Heart left ventricle (tissue), 16 donors: ENCODE results near the gene TAF4. TPM values are rescaled to one million over a fixed set of nuclear protein-coding genes. Genes with fewer than 3 reads are reported as not detected.
A peak's percentile ranks its signal among the peaks of the same experiment; 100 is the strongest.

Experiments
- ATAC-seq, 4 donors: fragments of 200-7000 bp; cut with Tn5 transposase; one replicate each; pipeline ENCODE4 v1.9.1; 2020 to 2022; ENCODE audit warnings: moderate library complexity in 4 of 4, mild to moderate bottlenecking in 3 of 4, moderate number of reproducible peaks in 1 of 4
- DNase-seq, 5 donors: peaks; one replicate each; pipeline ENCODE4 v3.0.0-alpha.2; 2020
- H3K27ac ChIP-seq, 12 donors: fragments of 200-600 bp; sonication (generic) in 4 of 12; one replicate each; pipeline versions ENCODE4 v1.5.0 to v1.8.0; 2016 to 2022; ENCODE audit warnings: mild to moderate bottlenecking in 2 of 12
- H3K27me3 ChIP-seq, 9 donors: fragments of 200-600 bp; sonication (generic) in 2 of 9; one replicate each; pipeline versions ENCODE4 v1.5.1 to v1.8.0; 2016 to 2022; ENCODE audit warnings: mild to moderate bottlenecking in 3 of 9
- H3K36me3 ChIP-seq, 9 donors: fragments of 200-600 bp; sonication (generic) in 2 of 9; one replicate each; pipeline versions ENCODE4 v1.5.0 to v1.8.0; 2018 to 2022; ENCODE audit warnings: mild to moderate bottlenecking in 2 of 9
- H3K4me1 ChIP-seq, 12 donors: fragments of 200-600 bp; sonication (generic) in 4 of 12; one replicate each; pipeline versions ENCODE4 v1.5.0 to v1.8.0; 2016 to 2022; ENCODE audit warnings: mild to moderate bottlenecking in 3 of 12
- H3K4me3 ChIP-seq, 12 donors: fragments of 200-600 bp; sonication (generic) in 4 of 12; one replicate each; pipeline versions ENCODE4 v1.5.0 to v1.8.0; 2017 to 2022; ENCODE audit warnings: mild to moderate bottlenecking in 9 of 12, moderate library complexity in 4 of 12
- H3K9me3 ChIP-seq, 12 donors: fragments of 200-600 bp; sonication (generic) in 4 of 12; one replicate each; pipeline versions ENCODE4 v1.5.0 to v1.8.0; 2016 to 2022; ENCODE audit warnings: mild to moderate bottlenecking in 1 of 12
- POLR2A ChIP-seq, 2 donors: fragments of 450-650 bp; IDR thresholded peaks; one replicate each; pipeline ENCODE4 v1.6.1; 2017; ENCODE audit warnings: antibody characterized with exemption in 2 of 2, mild to moderate bottlenecking in 2 of 2, moderate library complexity in 2 of 2
- WGBS, 4 donors: extraction: QIAGEN DNeasy Blood & Tissue Kit in 2 of 4; methylation state at CpG; one replicate each; pipeline versions ENCODE4 v1.1.5 to v1.1.7; 2013 to 2018; 5-methylcytosine and 5-hydroxymethylcytosine counted together
- intact Hi-C, 10 donors: fragments of 100-400 bp; cut with DNase I; formaldehyde crosslinking; loops; one replicate each; pipeline versions ENCODE4 v1.11.1 to v1.14.2; 2022
- polyA plus RNA-seq, 2 donors: library from polyadenylated mRNA; stranded (reverse); fragments of 200-250 nt; gene quantifications; one replicate each; pipeline ENCODE4 v1.2.3, GENCODE V29; 2013
- total RNA-seq, 9 donors: library from RNA; depleted of rRNA in 2 of 9; stranded (reverse); fragments of >200 nt in 2 of 9; fragmentation: NEBNext Ultra II Directional in 3 of 9; extraction: Animal tissue kit (Norgen Biotek cat#: 25700) in 3 of 9; gene quantifications; one replicate each; pipeline versions ENCODE4 v1.1.0 to v1.2.4, GENCODE V29; 2016 to 2023
- TF ChIP-seq, protein P1 (sequence below), 12 donors: fragments of 200-600 bp; sonication (generic) in 4 of 12; IDR thresholded peaks; one replicate each; pipeline versions ENCODE4 v1.5.0 to v1.8.0; 2018 to 2022; ENCODE audit warnings: antibody characterized with exemption in 12 of 12, mild to moderate bottlenecking in 5 of 12
- donor health status: ischemic (EF 13 %, LVEDD 7.1; RV severe dilation, severe dysfunction).
- donor health status: healthy with polysubstance abuse.
- donor health status: DM: no; HTN: yes; CAD: no.
- donor health status: DM: no; HTN: no; CAD: no.
- donor health status: ischemic (EF 25% LVEDD 6.9; RV normal size, moderate dysfunction).
- donor health status: ischemic (EF 25% LVEDD 5.7; RV mildly dilated, moderate dysfunction).
- donor health status: healthy.
- donor health status: DM: yes; HTN: yes; CAD: no.
- donor health status: ischemic (EF 35%, LVEDD 5.7; RV mildly dilated, moderate dysfunction).
- donor health status: nonischemic (EF 11% LVEDD 7.7; RV severe dilation, severe dysfunction).
- donor health status: DM: yes; HTN: yes; CAD: no.
- donor health status: PGD.
- donor health status: ischemic (EF 29% LVEDD 5.4; RV normal size, mild dysfunction).
- donor health status: nonischemic (EF 23%, LVEDD 6.1; RV moderate dilation, normal function).

TAF4 gene
- total and polyA plus RNA-seq, 11 donors: 4.5 to 37.7 (median 10.7) TPM

DNA sequence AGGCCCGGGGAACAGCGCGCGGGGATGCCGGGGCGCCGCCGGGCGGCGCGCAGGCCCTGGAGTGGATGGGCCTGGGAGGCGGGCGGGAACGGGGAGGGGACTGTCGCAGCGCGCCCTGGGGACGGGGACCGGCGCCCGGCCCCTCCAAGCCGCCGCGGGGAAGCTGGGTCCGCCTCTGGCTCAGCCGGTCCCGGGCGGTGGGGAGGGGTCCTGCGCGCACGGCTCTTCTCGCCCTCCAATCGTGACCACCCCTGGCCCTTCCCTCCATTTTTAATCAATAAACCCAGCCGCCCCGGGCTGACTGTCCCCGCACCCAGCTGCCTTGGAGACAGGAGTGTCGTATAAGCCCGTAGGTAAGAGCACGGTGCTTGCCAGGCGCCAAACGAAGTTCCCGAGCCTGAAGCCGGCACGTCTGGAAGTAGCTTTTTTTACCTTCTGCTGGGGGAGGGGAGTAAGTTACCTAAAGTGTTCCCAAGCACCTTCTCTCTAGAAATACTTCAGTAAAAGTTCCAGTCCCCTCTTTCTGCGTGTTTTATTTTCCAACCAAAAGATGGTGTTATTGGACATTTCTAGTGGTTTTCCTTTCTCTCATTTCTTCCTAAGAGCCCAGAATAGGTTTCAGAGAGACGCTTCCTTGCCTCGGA lies 780 bp upstream of the TAF4 start:
- ATAC-seq (peak in 3 of 4 donors; percentile 42 to 49 (median 46)), DNase-seq (peak in 4 of 5 donors; percentile 50 to 80 (median 61))
- no peaks in the 10 kb centered on the region for H3K27me3 ChIP-seq
- TF ChIP-seq POLR2A (IDR thresholded peaks at IDR 0.05): no peak
- TF ChIP-seq, protein P1, sequence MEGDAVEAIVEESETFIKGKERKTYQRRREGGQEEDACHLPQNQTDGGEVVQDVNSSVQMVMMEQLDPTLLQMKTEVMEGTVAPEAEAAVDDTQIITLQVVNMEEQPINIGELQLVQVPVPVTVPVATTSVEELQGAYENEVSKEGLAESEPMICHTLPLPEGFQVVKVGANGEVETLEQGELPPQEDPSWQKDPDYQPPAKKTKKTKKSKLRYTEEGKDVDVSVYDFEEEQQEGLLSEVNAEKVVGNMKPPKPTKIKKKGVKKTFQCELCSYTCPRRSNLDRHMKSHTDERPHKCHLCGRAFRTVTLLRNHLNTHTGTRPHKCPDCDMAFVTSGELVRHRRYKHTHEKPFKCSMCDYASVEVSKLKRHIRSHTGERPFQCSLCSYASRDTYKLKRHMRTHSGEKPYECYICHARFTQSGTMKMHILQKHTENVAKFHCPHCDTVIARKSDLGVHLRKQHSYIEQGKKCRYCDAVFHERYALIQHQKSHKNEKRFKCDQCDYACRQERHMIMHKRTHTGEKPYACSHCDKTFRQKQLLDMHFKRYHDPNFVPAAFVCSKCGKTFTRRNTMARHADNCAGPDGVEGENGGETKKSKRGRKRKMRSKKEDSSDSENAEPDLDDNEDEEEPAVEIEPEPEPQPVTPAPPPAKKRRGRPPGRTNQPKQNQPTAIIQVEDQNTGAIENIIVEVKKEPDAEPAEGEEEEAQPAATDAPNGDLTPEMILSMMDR (IDR thresholded peaks at IDR 0.05): no peak
- intact Hi-C loops: loop anchor here (1.0 to 5.0 kb wide), 7 partner anchors 51 to 76 kb away; partner anchors contain the start of genes PSMA7 (in 4 of the 10), SS18L1 (in 4 of the 10) and LSM14B (in 2 of the 10)
- no peaks in the 10 kb centered on the region for H3K36me3 ChIP-seq
- peak overlapping the region; percentile 74 to 94 (median 89) for H3K27ac ChIP-seq
- 0 to 1% (median 1%) methylated on average over 14 to 47 of the region's 47 CpGs for WGBS, 4 donors
- peak overlapping the region; percentile 60 to 87 (median 70) for H3K4me3 ChIP-seq
- H3K9me3 ChIP-seq: no peaks in the 10 kb centered on the region
- peaks cover 2 to 41% (median 30%) of the 10 kb centered on the region in 12 donors for H3K4me1 ChIP-seq

DNA sequence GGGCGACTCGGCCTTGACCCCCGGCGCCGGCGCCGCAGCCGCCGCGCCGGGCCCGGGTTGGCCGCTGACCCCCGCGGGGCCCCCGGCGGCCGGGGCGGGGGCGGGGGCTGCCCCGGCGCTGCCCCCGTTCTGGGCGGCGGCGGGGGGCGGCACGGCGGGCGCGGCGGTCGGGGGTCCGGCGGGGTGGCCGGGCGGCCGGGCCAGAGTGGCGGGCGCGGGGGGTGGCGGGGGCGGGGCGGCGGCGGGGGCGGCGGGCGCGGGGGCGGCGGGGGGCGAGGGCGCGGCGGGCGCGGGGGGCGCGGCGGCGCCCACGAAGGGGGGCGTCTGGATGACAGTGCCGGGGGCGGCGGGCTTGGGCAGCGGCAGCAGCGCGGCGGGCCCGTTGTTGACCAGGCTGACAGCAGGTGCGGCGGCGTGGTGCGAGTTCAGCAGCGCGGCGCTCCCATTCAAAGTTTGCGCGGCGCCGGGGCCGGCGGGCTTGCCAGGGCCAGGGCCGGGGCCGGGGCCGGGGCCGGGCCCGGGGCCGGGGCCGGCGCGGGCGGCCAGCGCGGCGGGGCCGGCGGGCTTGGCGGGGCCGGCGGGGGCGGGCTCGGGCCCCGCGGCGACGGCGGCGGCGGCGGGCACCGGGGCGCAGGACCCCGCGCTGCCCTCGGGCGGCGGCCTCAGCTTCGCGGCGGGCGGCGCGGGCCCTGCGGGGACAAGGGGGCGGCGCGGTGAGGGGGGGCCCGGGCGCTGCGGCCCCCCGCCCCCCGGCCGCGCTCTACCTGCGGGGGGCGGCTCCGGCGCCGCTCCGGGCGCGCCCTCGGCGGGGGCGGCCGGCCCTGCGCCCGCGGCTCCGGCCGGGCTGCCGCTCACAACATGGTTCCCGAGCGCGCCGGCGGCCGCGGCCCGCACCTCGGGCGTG lies 659 bp downstream of the TAF4 start:
- DNase-seq: no peak
- intact Hi-C loops: loop anchor here in 9 of 10 donors (5.0 kb wide), 7 partner anchors 38 to 77 kb away; partner anchors contain the start of genes PSMA7 (in 5 of the 9), SS18L1 (in 5 of the 9) and LSM14B (in 2 of the 9)
- no peaks in the 10 kb centered on the region for H3K9me3 ChIP-seq
- H3K27ac ChIP-seq: peak overlapping the region in 8 of 12 donors; percentile 55 to 87 (median 74)
- no peak for TF ChIP-seq POLR2A (IDR thresholded peaks at IDR 0.05)
- TF ChIP-seq, protein P1 (IDR thresholded peaks at IDR 0.05): no peak
- H3K4me3 ChIP-seq: peak overlapping the region in 11 of 12 donors; percentile 28 to 86 (median 62)
- ATAC-seq: peak in 2 of 4 donors; percentile 13 to 15
- WGBS, 4 donors: 0 to 2% (median 1%) methylated on average over 9 to 157 of the region's 165 CpGs
- no peaks in the 10 kb centered on the region for H3K36me3 ChIP-seq
- H3K27me3 ChIP-seq: no peaks in the 10 kb centered on the region
- peaks cover 2 to 43% (median 30%) of the 10 kb centered on the region in 12 donors for H3K4me1 ChIP-seq

DNA sequence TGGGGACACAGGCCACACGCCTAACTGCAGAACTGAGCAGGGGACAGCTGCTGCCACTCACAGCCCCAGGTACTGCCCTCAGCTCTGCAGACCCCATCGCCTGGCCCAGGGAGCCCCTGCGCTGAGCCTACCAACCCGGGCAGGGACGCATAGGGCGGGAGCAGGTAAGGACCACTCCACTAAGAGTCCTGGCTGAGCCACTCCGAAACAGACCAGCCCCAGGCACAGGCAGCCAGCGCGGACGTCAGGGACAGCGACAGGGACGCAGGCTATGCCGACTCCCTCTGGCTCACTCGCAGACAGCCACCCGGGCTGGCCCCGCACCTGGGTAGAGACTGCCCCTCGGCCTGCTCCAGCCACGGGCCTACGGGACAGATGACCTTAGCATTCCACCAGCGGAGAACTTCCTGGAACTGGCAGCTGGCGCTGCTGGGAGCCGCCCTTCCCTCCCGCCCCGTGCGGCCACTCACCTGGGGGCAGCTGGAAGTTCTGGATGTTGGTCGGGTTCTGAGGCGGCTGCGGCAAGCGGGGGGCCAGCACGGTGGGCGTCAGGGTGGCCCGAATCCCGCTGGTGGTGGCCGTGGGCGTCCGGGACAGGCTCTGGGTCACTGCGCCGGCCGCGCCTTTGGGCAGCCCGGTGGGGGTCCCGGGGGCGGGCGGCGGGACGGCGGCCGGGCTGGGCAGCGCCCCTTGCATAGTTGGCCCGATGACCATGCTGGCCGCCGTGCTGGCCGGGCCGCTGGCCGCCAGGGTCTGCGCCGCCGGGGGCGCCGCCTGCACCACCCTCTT lies 1.5 kb downstream of the TAF4 start:
- H3K27ac ChIP-seq: peak overlapping the region in 7 of 12 donors; percentile 23 to 86 (median 48)
- DNase-seq (peak in 4 of 5 donors; percentile 48 to 80 (median 64)), ATAC-seq (peak; percentile 35 to 74 (median 69))
- no peak for TF ChIP-seq POLR2A (IDR thresholded peaks at IDR 0.05)
- TF ChIP-seq, protein P1 (IDR thresholded peaks at IDR 0.05): no peak
- intact Hi-C loops: loop anchor here in 7 of 10 donors (5.0 kb wide), 5 partner anchors 37 to 78 kb away; partner anchors contain the start of genes PSMA7 (in 1 of the 7) and SS18L1 (in 1 of the 7)
- H3K9me3 ChIP-seq: no peaks in the 10 kb centered on the region
- peak overlapping the region in 11 of 12 donors; percentile 33 to 62 (median 51) for H3K4me3 ChIP-seq
- no peaks in the 10 kb centered on the region for H3K36me3 ChIP-seq
- H3K27me3 ChIP-seq: no peaks in the 10 kb centered on the region
- 13 to 33% (median 15%) methylated on average over 15 to 60 of the region's 60 CpGs for WGBS, 4 donors
- peaks cover 2 to 48% (median 30%) of the 10 kb centered on the region in 12 donors for H3K4me1 ChIP-seq
